HepG2 (cell line): ENCODE results near the gene BMPR1B. TPM values are rescaled to one million over a fixed set of nuclear protein-coding genes. Genes with fewer than 3 reads are reported as not detected.

Experiments
- ATAC-seq: fragments of 200-7000 bp; cut with Tn5 transposase; 3 replicates; pipeline ENCODE4 v1.9.1; 2020; ENCODE audit warnings: mild to moderate bottlenecking, moderate library complexity
- BruUV-seq: library from RNA; stranded (reverse); fragments of 400-500 nt; replicated peaks from 2 replicates; lab custom pipeline; 2021; lab: Mats Ljungman, UMichigan
- CTCF ChIA-PET: fragments of 300-600 bp; formaldehyde crosslinking; extraction: SDS; loops from one replicate; lab custom pipeline; 2021; ENCODE audit warnings: low total read pairs, inconsistent platforms, low intra/inter-chr PET ratio; lab: Yijun Ruan, JAX
- POLR2A ChIA-PET: fragments of 350-600 bp; sonication (Branson Sonifier 250); formaldehyde crosslinking; loops from one replicate; lab custom pipeline; 2020; ENCODE audit warnings: antibody characterized with exemption, inconsistent platforms; lab: Yijun Ruan, JAX
- DNase-seq: peaks from one replicate; pipeline ENCODE4 v3.0.0-alpha.2; 2015; ENCODE audit warnings: low spot score
- FAIRE-seq: peaks from 3 replicates; lab custom pipeline; 2011; peaks lifted over from hg19 to GRCh38; lab: Jason Lieb, UNC
- H2AFZ ChIP-seq: one replicate; pipeline ENCODE4 v1.6.1; 2011; ENCODE audit warnings: low read length, inconsistent platforms
- H3K27ac ChIP-seq: fragments of 300-600 bp; 3 replicates; pipeline ENCODE4 v1.8.0; 2011; ENCODE audit warnings: mixed run types, mild to moderate bottlenecking, mixed read lengths, low read length, inconsistent platforms; ENCODE audit not compliant: insufficient read depth; ENCODE audit errors: extremely low read length
- H3K27me3 ChIP-seq, 2 experiments: fragments of 200-600 bp in 1 of 2; 2 replicates in 1 of 2; 3 replicates in 1 of 2; pipeline versions ENCODE4 v1.6.0 to v1.8.0; 2011; ENCODE audit warnings: low read length in 2 of 2, mild to moderate bottlenecking in 2 of 2, moderate library complexity in 2 of 2, inconsistent platforms in 1 of 2; ENCODE audit not compliant: insufficient read depth in 2 of 2, control insufficient read depth in 1 of 2
- H3K36me3 ChIP-seq, 2 experiments: fragments of 200-600 bp in 1 of 2; replicated peaks in 1 of 2; 2 replicates in 1 of 2; 3 replicates in 1 of 2; pipeline versions ENCODE4 v1.5.1 to v1.8.0; 2011; ENCODE audit warnings: low read length in 2 of 2, inconsistent platforms in 1 of 2; ENCODE audit not compliant: insufficient read depth in 2 of 2, control insufficient read depth in 1 of 2
- H3K4me1 ChIP-seq: 2 replicates; pipeline ENCODE4 v1.5.1; 2012; ENCODE audit warnings: low read length, inconsistent platforms; ENCODE audit not compliant: insufficient read depth
- H3K4me2 ChIP-seq: 2 replicates; pipeline ENCODE4 v1.6.0; 2011; ENCODE audit warnings: low read depth, low read length, inconsistent platforms
- H3K4me3 ChIP-seq, 3 experiments: fragments of 200-600 bp in 1 of 3; sonication (generic), shearing (Covaris generic) in 1 of 3; replicated peaks in 1 of 3; 2 replicates each; pipeline ENCODE4 v1.5.1; 2011 to 2016; ENCODE audit warnings: low read length in 3 of 3, inconsistent platforms in 2 of 3, low read depth in 2 of 3, mild to moderate bottlenecking in 2 of 3, control low read depth in 1 of 3, mixed read lengths in 1 of 3; ENCODE audit not compliant: insufficient read depth in 1 of 3
- H3K79me2 ChIP-seq: one replicate; pipeline ENCODE4 v1.6.1; 2011; ENCODE audit warnings: low read length, inconsistent platforms; ENCODE audit not compliant: insufficient read depth
- H3K9ac ChIP-seq: 2 replicates; pipeline ENCODE4 v1.6.0; 2011; ENCODE audit warnings: mild to moderate bottlenecking, low read depth, low read length, inconsistent platforms; ENCODE audit not compliant: insufficient read depth
- H3K9me3 ChIP-seq: 2 replicates; pipeline ENCODE4 v1.5.1; 2012; ENCODE audit warnings: mild to moderate bottlenecking, low read length
- H4K20me1 ChIP-seq: 2 replicates; pipeline ENCODE4 v1.6.0; 2011; ENCODE audit warnings: inconsistent platforms, mild to moderate bottlenecking, low read length, moderate library complexity; ENCODE audit not compliant: insufficient read depth
- AHR ChIP-seq: IDR thresholded peaks from 2 replicates; pipeline ENCODE4 v1.6.1; 2018; ENCODE audit warnings: missing genetic modification reagents, missing compliant biosample characterization
- ATF5 ChIP-seq: sonication (generic); formaldehyde crosslinking; IDR thresholded peaks from 2 replicates; pipeline ENCODE4 v1.4.0; 2020; ENCODE audit warnings: mild to moderate bottlenecking, low read depth, missing genetic modification reagents
- DPF2 ChIP-seq: sonication (generic); formaldehyde crosslinking; IDR thresholded peaks from 2 replicates; pipeline ENCODE4 v1.4.0; 2020; ENCODE audit warnings: mild to moderate bottlenecking, low read depth, missing genetic modification reagents, borderline replicate concordance
- HIVEP1 ChIP-seq: sonication (generic); formaldehyde crosslinking; IDR thresholded peaks from 2 replicates; pipeline ENCODE4 v1.4.0; 2020; ENCODE audit warnings: mild to moderate bottlenecking, missing genetic modification reagents
- JUND ChIP-seq: sonication (generic); formaldehyde crosslinking; IDR thresholded peaks from 2 replicates; pipeline ENCODE4 v1.8.0; 2022; ENCODE audit warnings: mild to moderate bottlenecking, missing genetic modification reagents
- ZBTB26 ChIP-seq: IDR thresholded peaks from 2 replicates; pipeline ENCODE4 v1.6.1; 2016; ENCODE audit warnings: missing compliant biosample characterization, missing genetic modification reagents, borderline replicate concordance
- ZBTB46 ChIP-seq: sonication (generic); formaldehyde crosslinking; IDR thresholded peaks from 2 replicates; pipeline ENCODE4 v1.4.0; 2020; ENCODE audit warnings: mild to moderate bottlenecking, missing genetic modification reagents, borderline replicate concordance
- ZNF446 ChIP-seq: sonication (generic); formaldehyde crosslinking; IDR thresholded peaks from 2 replicates; pipeline ENCODE4 v1.5.0; 2020; ENCODE audit warnings: mild to moderate bottlenecking, missing genetic modification reagents
- ZNF552 ChIP-seq: sonication (generic); formaldehyde crosslinking; IDR thresholded peaks from 2 replicates; pipeline ENCODE4 v1.9.0; 2022; ENCODE audit warnings: missing genetic modification reagents, mild to moderate bottlenecking, borderline replicate concordance
- ZNF713 ChIP-seq: sonication (generic); formaldehyde crosslinking; IDR thresholded peaks from 2 replicates; pipeline ENCODE4 v1.4.0; 2020; ENCODE audit warnings: mild to moderate bottlenecking, missing genetic modification reagents
- ZNF800 ChIP-seq: sonication (generic); formaldehyde crosslinking; IDR thresholded peaks from 2 replicates; pipeline ENCODE4 v1.4.0; 2020; ENCODE audit warnings: missing genetic modification reagents
- ZNF879 ChIP-seq: sonication (generic); formaldehyde crosslinking; IDR thresholded peaks from 2 replicates; pipeline ENCODE4 v1.8.1; 2023; ENCODE audit warnings: missing genetic modification reagents
- WGBS: methylation state at CpG from one replicate; pipeline ENCODE4 v1.1.6; 2017; ENCODE audit warnings: low lambda C conversion rate; 5-methylcytosine and 5-hydroxymethylcytosine counted together
- in situ Hi-C: cut with HindIII; loops from 2 replicates; pipeline ENCODE4 v1.10.0; 2017; ENCODE audit warnings: low pct_unique_long_range_greater_than_20kb; ENCODE audit not compliant: extremely low pct_ligation_motif_present
- intact Hi-C: fragments of 100-400 bp; cut with micrococcal nuclease; formaldehyde crosslinking; loops from one replicate; pipeline ENCODE4 v1.10.0; 2022; ENCODE audit not compliant: unreplicated experiment
- polyA plus RNA-seq, 8 experiments: library from polyadenylated mRNA; depleted of rRNA in 3 of 8; stranded (reverse) in 7 of 8; unstranded in 1 of 8; fragments of >200 nt; fragmentation: Illumina TruSeq in 4 of 8; extraction: Trizol in 4 of 8; gene quantifications; 2 replicates each; pipeline versions ENCODE4 v1.2.1 to v1.2.3, GENCODE V29; 2011 to 2016; ENCODE audit warnings: low read depth in 4 of 8, missing spikeins in 1 of 8, mixed read lengths in 1 of 8; ENCODE audit not compliant: insufficient read depth in 1 of 8
- total RNA-seq, 5 experiments: library from RNA; depleted of rRNA; stranded (reverse); fragments of >200 nt; fragmentation: Illumina TruSeq; extraction: Trizol; gene quantifications; 2 replicates each; pipeline ENCODE4 v1.2.3, GENCODE V29; 2016; ENCODE audit warnings: low read depth in 1 of 5

BMPR1B gene
- total and polyA plus RNA-seq, 2 of the 13 experiments (the other 11 are each of a cell fraction or from before 2014, with no cell fraction given), result 0.07 TPM; not detected in 1

- no peak for TF ChIP-seq ATF5 (CRISPR knock-in tag)
- no peak for TF ChIP-seq ZNF446 (CRISPR knock-in tag)
- H3K9me3 ChIP-seq, result no peaks in the 10 kb centered on the region
- H3K4me1 ChIP-seq, result no peaks in the 10 kb centered on the region
- H3K27ac ChIP-seq, result no peak overlapping the region
- no TSS peak for BruUV-seq
- no peak overlapping the region for H3K4me2 ChIP-seq
- no peak overlapping the region for H2AFZ ChIP-seq
- in situ Hi-C loops (no loop called here), intact Hi-C loops (no loop called here)
- ChIA-PET CTCF (no interaction called here), POLR2A (no interaction called here)
- no peaks in the 10 kb centered on the region for H3K27me3 ChIP-seq
- no peaks in the 10 kb centered on the region for H3K36me3 ChIP-seq
- DNase-seq (no peak), FAIRE-seq (no peak), ATAC-seq (no peak)
- H3K9ac ChIP-seq, result no peak overlapping the region
- no peaks in the 10 kb centered on the region for H3K79me2 ChIP-seq
- no peak overlapping the region for H3K4me3 ChIP-seq
- no peaks in the 10 kb centered on the region; the same call in 1 of the 2 replicates for H4K20me1 ChIP-seq
These were observed 349.2 kb downstream of the BMPR1B start for GRCh38 chr4:95107004-95107403.

DNA sequence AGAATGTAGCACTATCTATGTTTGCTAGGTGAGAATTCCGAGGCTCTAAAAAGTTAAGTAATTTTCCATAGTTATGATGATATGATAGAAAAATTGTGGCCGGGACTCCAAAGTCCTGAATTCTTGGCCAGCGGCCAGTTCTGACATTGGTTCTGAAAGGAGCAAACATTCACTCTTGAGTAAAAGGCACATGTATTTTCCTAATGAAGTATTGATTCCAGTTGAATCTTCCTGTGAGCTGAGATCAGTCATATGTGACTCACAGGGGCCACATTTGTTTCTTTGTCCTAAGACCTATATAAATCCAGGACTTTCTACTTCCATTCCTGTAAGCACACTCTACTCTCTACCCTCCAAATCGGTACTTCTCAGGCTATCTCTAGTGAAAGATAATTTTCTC is 349.9 kb downstream of the BMPR1B start:
- FAIRE-seq, result no peak
- no peak overlapping the region for H2AFZ ChIP-seq
- H4K20me1 ChIP-seq, result no peaks in the 10 kb centered on the region; the same call in 1 of the 2 replicates
- no peaks in the 10 kb centered on the region for H3K9me3 ChIP-seq
- no peaks in the 10 kb centered on the region for H3K4me1 ChIP-seq
- no peak overlapping the region for H3K4me3 ChIP-seq
- H3K27me3 ChIP-seq, result no peaks in the 10 kb centered on the region
- peak; percentile 24 for DNase-seq
- in situ Hi-C loops, result no loop called here
- no peaks in the 10 kb centered on the region for H3K36me3 ChIP-seq
- POLR2A ChIA-PET, result no interaction called here
- H3K4me2 ChIP-seq, result no peak overlapping the region
- CTCF ChIA-PET, result no interaction called here
- BruUV-seq, result no TSS peak
- no peak overlapping the region for H3K27ac ChIP-seq
- no peaks in the 10 kb centered on the region for H3K79me2 ChIP-seq
- TF ChIP-seq ZBTB26 (CRISPR knock-in tag) (no peak), HIVEP1 (CRISPR knock-in tag) (no peak), ZNF552 (CRISPR knock-in tag) (no peak), AHR (no peak), ZNF879 (CRISPR knock-in tag) (no peak), ZNF800 (no peak), DPF2 (CRISPR knock-in tag) (no peak), ZNF713 (CRISPR knock-in tag) (no peak), ZBTB46 (CRISPR knock-in tag) (no peak), JUND (CRISPR knock-in tag) (no peak)
- TF ChIP-seq, all 625 proteins: peak for 0
- intact Hi-C loops, result no loop called here
- no peak; the same call in 1 of the 3 replicates for ATAC-seq
- WGBS, result 3% methylated on average over 4 of the region's 4 CpGs
- H3K9ac ChIP-seq, result no peak overlapping the region
